GM23338 (cell line): Measurements from ENCODE around the gene CPSF4. TPM values are rescaled to one million over a fixed set of nuclear protein-coding genes. Genes with fewer than 3 reads are reported as not detected.

Experiments
- ATAC-seq: fragments of 200-7000 bp; cut with Tn5 transposase; 3 replicates; pipeline ENCODE4 v1.9.1; 2020
- DNase-seq: peaks from one replicate; pipeline ENCODE4 v3.0.0-alpha.2; 2015; ENCODE audit warnings: low spot score
- H2AFZ ChIP-seq: fragments of 200-600 bp; sonication (generic); 2 replicates; pipeline ENCODE4 v1.8.0; 2016; ENCODE audit warnings: antibody characterized with exemption, mild to moderate bottlenecking, moderate library complexity
- H3F3A ChIP-seq: fragments of 200-600 bp; sonication (generic); replicated peaks from 2 replicates; pipeline ENCODE4 v1.8.0; 2017; ENCODE audit warnings: antibody characterized with exemption, mixed run types, low read depth
- H3K27ac ChIP-seq: fragments of 200-600 bp; sonication (generic); 2 replicates; pipeline ENCODE4 v1.6.1; 2016; ENCODE audit warnings: low read depth
- H3K27me3 ChIP-seq: fragments of 200-600 bp; sonication (generic); 2 replicates; pipeline ENCODE4 v1.8.0; 2016; ENCODE audit warnings: mild to moderate bottlenecking, mixed run types, moderate library complexity; ENCODE audit not compliant: insufficient read depth
- H3K36me3 ChIP-seq: fragments of 200-600 bp; sonication (generic); 2 replicates; pipeline ENCODE4 v1.8.0; 2016; ENCODE audit warnings: mild to moderate bottlenecking; ENCODE audit not compliant: insufficient read depth
- H3K4me1 ChIP-seq: fragments of 200-600 bp; sonication (generic); 2 replicates; pipeline ENCODE4 v1.8.0; 2016; ENCODE audit warnings: mild to moderate bottlenecking, moderate library complexity; ENCODE audit not compliant: insufficient read depth
- H3K4me2 ChIP-seq: fragments of 200-600 bp; sonication (generic); 2 replicates; pipeline ENCODE4 v1.7.1; 2017; ENCODE audit warnings: mixed run types
- H3K4me3 ChIP-seq: fragments of 200-600 bp; sonication (generic); 2 replicates; pipeline ENCODE4 v1.6.1; 2016; ENCODE audit warnings: mixed run types
- H3K79me2 ChIP-seq: fragments of 200-600 bp; sonication (generic); replicated peaks from 2 replicates; pipeline ENCODE4 v1.8.0; 2017; ENCODE audit warnings: mild to moderate bottlenecking; ENCODE audit not compliant: insufficient read depth
- H3K9me2 ChIP-seq: fragments of 200-600 bp; sonication (generic); 2 replicates; pipeline ENCODE4 v1.8.0; 2017; ENCODE audit not compliant: insufficient read depth
- H4K20me1 ChIP-seq: fragments of 200-600 bp; sonication (generic); replicated peaks from 2 replicates; pipeline ENCODE4 v1.8.0; 2017; ENCODE audit warnings: mild to moderate bottlenecking; ENCODE audit not compliant: insufficient read depth
- H3K27ac Mint-ChIP-seq: 2 replicates; pipeline ENCODE4 v1.8.0; 2020; ENCODE audit warnings: inconsistent platforms, mild to moderate bottlenecking, moderate library complexity, mixed read lengths
- H3K27me3 Mint-ChIP-seq: 3 replicates; pipeline ENCODE4 v1.8.0; 2022; ENCODE audit warnings: low read depth, mild to moderate bottlenecking, moderate library complexity, mixed read lengths, inconsistent platforms; ENCODE audit not compliant: insufficient read depth, poor library complexity
- H3K36me3 Mint-ChIP-seq: 3 replicates; pipeline ENCODE4 v1.8.0; 2021; ENCODE audit warnings: low read depth, mild to moderate bottlenecking, inconsistent platforms, moderate library complexity, mixed read lengths
- H3K4me1 Mint-ChIP-seq: 3 replicates; pipeline ENCODE4 v1.8.0; 2020; ENCODE audit warnings: mild to moderate bottlenecking, inconsistent platforms, mixed read lengths
- H3K4me3 Mint-ChIP-seq: 3 replicates; pipeline ENCODE4 v1.8.0; 2021; ENCODE audit warnings: moderate library complexity, mild to moderate bottlenecking, inconsistent platforms, mixed read lengths
- H3K9me3 Mint-ChIP-seq: 3 replicates; pipeline ENCODE4 v1.8.0; 2020; ENCODE audit warnings: moderate library complexity, mild to moderate bottlenecking, inconsistent platforms, mixed read lengths
- CREB1 ChIP-seq: fragments of 250-450 bp; sonication (Bioruptor Pico); IDR thresholded peaks from 2 replicates; pipeline ENCODE4 v1.5.0; 2020; ENCODE audit warnings: low read depth, mild to moderate bottlenecking, moderate library complexity
- EZH2 ChIP-seq: fragments of 200-600 bp; sonication (generic); IDR thresholded peaks from one replicate; pipeline ENCODE4 v1.8.0; 2017; ENCODE audit warnings: antibody characterized with exemption, mild to moderate bottlenecking, low read depth; ENCODE audit not compliant: unreplicated experiment
- EZH2phosphoT487 ChIP-seq: fragments of 200-600 bp; sonication (generic); IDR thresholded peaks from one replicate; pipeline ENCODE4 v1.8.1; 2018; ENCODE audit warnings: antibody characterized with exemption; ENCODE audit not compliant: unreplicated experiment
- JUNB ChIP-seq: IDR thresholded peaks from one replicate; pipeline ENCODE4 v1.6.1; 2016; ENCODE audit warnings: antibody characterized with exemption; ENCODE audit not compliant: unreplicated experiment
- NANOG ChIP-seq: IDR thresholded peaks from 2 replicates; pipeline ENCODE4 v1.6.1; 2016; ENCODE audit warnings: antibody characterized with exemption, borderline replicate concordance
- POLR2AphosphoS5 ChIP-seq: IDR thresholded peaks from 2 replicates; pipeline ENCODE4 v1.6.1; 2016; ENCODE audit warnings: antibody characterized with exemption, low read depth
- STAT1 ChIP-seq: IDR thresholded peaks from one replicate; pipeline ENCODE4 v1.6.1; 2016; ENCODE audit warnings: antibody characterized with exemption; ENCODE audit not compliant: unreplicated experiment
- ZNF114 ChIP-seq: fragments of 250-450 bp; sonication (Bioruptor Pico); IDR thresholded peaks from 2 replicates; pipeline ENCODE4 v1.5.0; 2020; ENCODE audit warnings: mild to moderate bottlenecking, moderate library complexity
- ZNF331 ChIP-seq: fragments of 250-450 bp; sonication (Bioruptor Pico); IDR thresholded peaks from 2 replicates; pipeline ENCODE4 v1.5.0; 2020; ENCODE audit warnings: low read depth, mild to moderate bottlenecking, moderate library complexity
- polyA plus RNA-seq: library from polyadenylated mRNA; unstranded; fragments of >200 nt; fragmentation: Nextera tagmentation; extraction: Ambion mirVana; gene quantifications from 2 replicates; pipeline ENCODE4 v1.2.1, GENCODE V29; 2016
- total RNA-seq: library from RNA; depleted of rRNA; stranded (reverse); fragments of >200 nt; shearing (Covaris generic); gene quantifications from 2 replicates; pipeline ENCODE4 v1.2.3, GENCODE V29; 2014
- TF ChIP-seq, protein P1 (sequence below): IDR thresholded peaks from one replicate; pipeline ENCODE4 v1.6.1; 2018; ENCODE audit warnings: antibody characterized with exemption; ENCODE audit not compliant: unreplicated experiment
- TF ChIP-seq, protein P2 (sequence below), 2 experiments: fragments of 200-600 bp in 1 of 2; sonication (generic) in 1 of 2; conservative IDR thresholded peaks; 2 replicates each; pipeline versions ENCODE4 v1.5.1 to v1.6.1; 2016 to 2017; ENCODE audit warnings: antibody characterized with exemption in 2 of 2, low read depth in 2 of 2, mild to moderate bottlenecking in 2 of 2, moderate library complexity in 1 of 2
- TF ChIP-seq, protein P3 (sequence below): IDR thresholded peaks from 2 replicates; pipeline ENCODE4 v1.6.1; 2016; ENCODE audit warnings: antibody characterized with exemption
- TF ChIP-seq, protein P4 (sequence below): fragments of 250-450 bp; sonication (Bioruptor Pico); IDR thresholded peaks from 2 replicates; pipeline ENCODE4 v1.5.0; 2020; ENCODE audit warnings: mild to moderate bottlenecking, moderate library complexity

CPSF4 gene
- total and polyA plus RNA-seq, 2 experiments from 2014 or later = 34.3 to 93.2 TPM

DNA sequence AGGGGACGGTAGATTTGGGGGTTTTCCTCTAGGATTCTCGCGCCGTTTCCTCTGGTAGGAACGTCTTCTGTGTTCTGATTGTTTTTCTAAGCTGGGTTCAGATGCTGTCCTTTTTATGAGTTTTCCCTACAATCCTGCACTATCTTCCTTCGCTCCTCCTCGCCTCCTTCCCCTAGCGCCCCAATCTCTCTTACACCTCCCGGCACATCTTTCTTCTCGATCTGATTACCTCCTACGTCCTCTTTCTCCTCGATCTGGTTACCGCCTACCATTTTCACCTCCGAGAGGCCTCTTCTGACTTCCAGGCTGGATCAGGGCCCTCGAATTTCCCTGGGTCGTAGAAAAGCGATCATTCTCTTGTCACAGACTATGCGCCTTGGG lies 29.6 kb upstream of the CPSF4 start:
- Mint-ChIP-seq H3K4me1 (peaks cover 21% of the 10 kb centered on the region), H3K9me3 (no peaks in the 10 kb centered on the region), H3K27ac (peak overlapping the region; percentile 100), H3K27me3 (peaks cover 6% of the 10 kb centered on the region), H3K36me3 (peaks cover 60% of the 10 kb centered on the region), H3K4me3 (peak overlapping the region; percentile 95)
- ATAC-seq (no peak), DNase-seq (no peak)
- H3K4me3 ChIP-seq = peak overlapping the region; percentile 88
- H4K20me1 ChIP-seq = peaks cover 53% of the 10 kb centered on the region
- H3K27ac ChIP-seq = peak overlapping the region; percentile 88
- H2AFZ ChIP-seq = no peak overlapping the region
- H3K9me2 ChIP-seq = no peaks in the 10 kb centered on the region
- peak overlapping the region; percentile 90 for H3K4me2 ChIP-seq
- TF ChIP-seq ZNF331 (CRISPR knock-in tag) (no peak), EZH2phosphoT487 (no peak), EZH2 (no peak), ZNF114 (CRISPR knock-in tag) (no peak), STAT1 (no peak), CREB1 (CRISPR knock-in tag) (no peak), JUNB (no peak), NANOG (no peak), POLR2AphosphoS5 (no peak)
- TF ChIP-seq, protein P1, sequence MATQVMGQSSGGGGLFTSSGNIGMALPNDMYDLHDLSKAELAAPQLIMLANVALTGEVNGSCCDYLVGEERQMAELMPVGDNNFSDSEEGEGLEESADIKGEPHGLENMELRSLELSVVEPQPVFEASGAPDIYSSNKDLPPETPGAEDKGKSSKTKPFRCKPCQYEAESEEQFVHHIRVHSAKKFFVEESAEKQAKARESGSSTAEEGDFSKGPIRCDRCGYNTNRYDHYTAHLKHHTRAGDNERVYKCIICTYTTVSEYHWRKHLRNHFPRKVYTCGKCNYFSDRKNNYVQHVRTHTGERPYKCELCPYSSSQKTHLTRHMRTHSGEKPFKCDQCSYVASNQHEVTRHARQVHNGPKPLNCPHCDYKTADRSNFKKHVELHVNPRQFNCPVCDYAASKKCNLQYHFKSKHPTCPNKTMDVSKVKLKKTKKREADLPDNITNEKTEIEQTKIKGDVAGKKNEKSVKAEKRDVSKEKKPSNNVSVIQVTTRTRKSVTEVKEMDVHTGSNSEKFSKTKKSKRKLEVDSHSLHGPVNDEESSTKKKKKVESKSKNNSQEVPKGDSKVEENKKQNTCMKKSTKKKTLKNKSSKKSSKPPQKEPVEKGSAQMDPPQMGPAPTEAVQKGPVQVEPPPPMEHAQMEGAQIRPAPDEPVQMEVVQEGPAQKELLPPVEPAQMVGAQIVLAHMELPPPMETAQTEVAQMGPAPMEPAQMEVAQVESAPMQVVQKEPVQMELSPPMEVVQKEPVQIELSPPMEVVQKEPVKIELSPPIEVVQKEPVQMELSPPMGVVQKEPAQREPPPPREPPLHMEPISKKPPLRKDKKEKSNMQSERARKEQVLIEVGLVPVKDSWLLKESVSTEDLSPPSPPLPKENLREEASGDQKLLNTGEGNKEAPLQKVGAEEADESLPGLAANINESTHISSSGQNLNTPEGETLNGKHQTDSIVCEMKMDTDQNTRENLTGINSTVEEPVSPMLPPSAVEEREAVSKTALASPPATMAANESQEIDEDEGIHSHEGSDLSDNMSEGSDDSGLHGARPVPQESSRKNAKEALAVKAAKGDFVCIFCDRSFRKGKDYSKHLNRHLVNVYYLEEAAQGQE = no peak
- TF ChIP-seq, protein P2, sequence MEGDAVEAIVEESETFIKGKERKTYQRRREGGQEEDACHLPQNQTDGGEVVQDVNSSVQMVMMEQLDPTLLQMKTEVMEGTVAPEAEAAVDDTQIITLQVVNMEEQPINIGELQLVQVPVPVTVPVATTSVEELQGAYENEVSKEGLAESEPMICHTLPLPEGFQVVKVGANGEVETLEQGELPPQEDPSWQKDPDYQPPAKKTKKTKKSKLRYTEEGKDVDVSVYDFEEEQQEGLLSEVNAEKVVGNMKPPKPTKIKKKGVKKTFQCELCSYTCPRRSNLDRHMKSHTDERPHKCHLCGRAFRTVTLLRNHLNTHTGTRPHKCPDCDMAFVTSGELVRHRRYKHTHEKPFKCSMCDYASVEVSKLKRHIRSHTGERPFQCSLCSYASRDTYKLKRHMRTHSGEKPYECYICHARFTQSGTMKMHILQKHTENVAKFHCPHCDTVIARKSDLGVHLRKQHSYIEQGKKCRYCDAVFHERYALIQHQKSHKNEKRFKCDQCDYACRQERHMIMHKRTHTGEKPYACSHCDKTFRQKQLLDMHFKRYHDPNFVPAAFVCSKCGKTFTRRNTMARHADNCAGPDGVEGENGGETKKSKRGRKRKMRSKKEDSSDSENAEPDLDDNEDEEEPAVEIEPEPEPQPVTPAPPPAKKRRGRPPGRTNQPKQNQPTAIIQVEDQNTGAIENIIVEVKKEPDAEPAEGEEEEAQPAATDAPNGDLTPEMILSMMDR (conservative IDR thresholded peaks at IDR 0.05; ENCODE audit: low read depth in 2 of 2) = no peak
- TF ChIP-seq, protein P3, sequence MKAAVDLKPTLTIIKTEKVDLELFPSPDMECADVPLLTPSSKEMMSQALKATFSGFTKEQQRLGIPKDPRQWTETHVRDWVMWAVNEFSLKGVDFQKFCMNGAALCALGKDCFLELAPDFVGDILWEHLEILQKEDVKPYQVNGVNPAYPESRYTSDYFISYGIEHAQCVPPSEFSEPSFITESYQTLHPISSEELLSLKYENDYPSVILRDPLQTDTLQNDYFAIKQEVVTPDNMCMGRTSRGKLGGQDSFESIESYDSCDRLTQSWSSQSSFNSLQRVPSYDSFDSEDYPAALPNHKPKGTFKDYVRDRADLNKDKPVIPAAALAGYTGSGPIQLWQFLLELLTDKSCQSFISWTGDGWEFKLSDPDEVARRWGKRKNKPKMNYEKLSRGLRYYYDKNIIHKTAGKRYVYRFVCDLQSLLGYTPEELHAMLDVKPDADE = no peak
- TF ChIP-seq, protein P4, sequence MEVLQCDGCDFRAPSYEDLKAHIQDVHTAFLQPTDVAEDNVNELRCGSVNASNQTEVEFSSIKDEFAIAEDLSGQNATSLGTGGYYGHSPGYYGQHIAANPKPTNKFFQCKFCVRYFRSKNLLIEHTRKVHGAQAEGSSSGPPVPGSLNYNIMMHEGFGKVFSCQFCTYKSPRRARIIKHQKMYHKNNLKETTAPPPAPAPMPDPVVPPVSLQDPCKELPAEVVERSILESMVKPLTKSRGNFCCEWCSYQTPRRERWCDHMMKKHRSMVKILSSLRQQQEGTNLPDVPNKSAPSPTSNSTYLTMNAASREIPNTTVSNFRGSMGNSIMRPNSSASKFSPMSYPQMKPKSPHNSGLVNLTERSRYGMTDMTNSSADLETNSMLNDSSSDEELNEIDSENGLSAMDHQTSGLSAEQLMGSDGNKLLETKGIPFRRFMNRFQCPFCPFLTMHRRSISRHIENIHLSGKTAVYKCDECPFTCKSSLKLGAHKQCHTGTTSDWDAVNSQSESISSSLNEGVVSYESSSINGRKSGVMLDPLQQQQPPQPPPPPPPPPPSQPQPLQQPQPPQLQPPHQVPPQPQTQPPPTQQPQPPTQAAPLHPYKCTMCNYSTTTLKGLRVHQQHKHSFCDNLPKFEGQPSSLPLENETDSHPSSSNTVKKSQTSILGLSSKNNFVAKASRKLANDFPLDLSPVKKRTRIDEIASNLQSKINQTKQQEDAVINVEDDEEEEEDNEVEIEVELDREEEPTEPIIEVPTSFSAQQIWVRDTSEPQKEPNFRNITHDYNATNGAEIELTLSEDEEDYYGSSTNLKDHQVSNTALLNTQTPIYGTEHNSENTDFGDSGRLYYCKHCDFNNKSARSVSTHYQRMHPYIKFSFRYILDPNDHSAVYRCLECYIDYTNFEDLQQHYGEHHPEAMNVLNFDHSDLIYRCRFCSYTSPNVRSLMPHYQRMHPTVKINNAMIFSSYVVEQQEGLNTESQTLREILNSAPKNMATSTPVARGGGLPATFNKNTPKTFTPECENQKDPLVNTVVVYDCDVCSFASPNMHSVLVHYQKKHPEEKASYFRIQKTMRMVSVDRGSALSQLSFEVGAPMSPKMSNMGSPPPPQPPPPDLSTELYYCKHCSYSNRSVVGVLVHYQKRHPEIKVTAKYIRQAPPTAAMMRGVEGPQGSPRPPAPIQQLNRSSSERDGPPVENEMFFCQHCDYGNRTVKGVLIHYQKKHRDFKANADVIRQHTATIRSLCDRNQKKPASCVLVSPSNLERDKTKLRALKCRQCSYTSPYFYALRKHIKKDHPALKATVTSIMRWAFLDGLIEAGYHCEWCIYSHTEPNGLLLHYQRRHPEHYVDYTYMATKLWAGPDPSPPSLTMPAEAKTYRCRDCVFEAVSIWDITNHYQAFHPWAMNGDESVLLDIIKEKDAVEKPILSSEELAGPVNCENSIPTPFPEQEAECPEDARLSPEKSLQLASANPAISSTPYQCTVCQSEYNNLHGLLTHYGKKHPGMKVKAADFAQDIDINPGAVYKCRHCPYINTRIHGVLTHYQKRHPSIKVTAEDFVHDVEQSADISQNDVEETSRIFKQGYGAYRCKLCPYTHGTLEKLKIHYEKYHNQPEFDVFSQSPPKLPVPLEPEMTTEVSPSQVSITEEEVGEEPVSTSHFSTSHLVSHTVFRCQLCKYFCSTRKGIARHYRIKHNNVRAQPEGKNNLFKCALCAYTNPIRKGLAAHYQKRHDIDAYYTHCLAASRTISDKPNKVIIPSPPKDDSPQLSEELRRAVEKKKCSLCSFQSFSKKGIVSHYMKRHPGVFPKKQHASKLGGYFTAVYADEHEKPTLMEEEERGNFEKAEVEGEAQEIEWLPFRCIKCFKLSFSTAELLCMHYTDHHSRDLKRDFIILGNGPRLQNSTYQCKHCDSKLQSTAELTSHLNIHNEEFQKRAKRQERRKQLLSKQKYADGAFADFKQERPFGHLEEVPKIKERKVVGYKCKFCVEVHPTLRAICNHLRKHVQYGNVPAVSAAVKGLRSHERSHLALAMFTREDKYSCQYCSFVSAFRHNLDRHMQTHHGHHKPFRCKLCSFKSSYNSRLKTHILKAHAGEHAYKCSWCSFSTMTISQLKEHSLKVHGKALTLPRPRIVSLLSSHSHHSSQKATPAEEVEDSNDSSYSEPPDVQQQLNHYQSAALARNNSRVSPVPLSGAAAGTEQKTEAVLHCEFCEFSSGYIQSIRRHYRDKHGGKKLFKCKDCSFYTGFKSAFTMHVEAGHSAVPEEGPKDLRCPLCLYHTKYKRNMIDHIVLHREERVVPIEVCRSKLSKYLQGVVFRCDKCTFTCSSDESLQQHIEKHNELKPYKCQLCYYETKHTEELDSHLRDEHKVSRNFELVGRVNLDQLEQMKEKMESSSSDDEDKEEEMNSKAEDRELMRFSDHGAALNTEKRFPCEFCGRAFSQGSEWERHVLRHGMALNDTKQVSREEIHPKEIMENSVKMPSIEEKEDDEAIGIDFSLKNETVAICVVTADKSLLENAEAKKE (CRISPR knock-in tag) = no peak
- H3K79me2 ChIP-seq = peaks cover 67% of the 10 kb centered on the region
- H3K27me3 ChIP-seq = no peaks in the 10 kb centered on the region
- H3F3A ChIP-seq = peaks cover 33% of the 10 kb centered on the region
- H3K36me3 ChIP-seq = peaks cover 33% of the 10 kb centered on the region
- peaks cover 21% of the 10 kb centered on the region for H3K4me1 ChIP-seq
